GM12892 (cell line): Measurements from ENCODE around the gene BRINP2.

ENCODE experiments used
- POLR2A ChIP-seq: IDR thresholded peaks from 2 replicates; pipeline ENCODE4 v1.6.1; 2011; ENCODE audit warnings: low read depth, low read length, control low read depth
- TAF1 ChIP-seq: IDR thresholded peaks from 2 replicates; pipeline ENCODE4 v1.6.1; 2011; ENCODE audit warnings: low read depth, mild to moderate bottlenecking, control low read depth, low read length, borderline replicate concordance

DNA sequence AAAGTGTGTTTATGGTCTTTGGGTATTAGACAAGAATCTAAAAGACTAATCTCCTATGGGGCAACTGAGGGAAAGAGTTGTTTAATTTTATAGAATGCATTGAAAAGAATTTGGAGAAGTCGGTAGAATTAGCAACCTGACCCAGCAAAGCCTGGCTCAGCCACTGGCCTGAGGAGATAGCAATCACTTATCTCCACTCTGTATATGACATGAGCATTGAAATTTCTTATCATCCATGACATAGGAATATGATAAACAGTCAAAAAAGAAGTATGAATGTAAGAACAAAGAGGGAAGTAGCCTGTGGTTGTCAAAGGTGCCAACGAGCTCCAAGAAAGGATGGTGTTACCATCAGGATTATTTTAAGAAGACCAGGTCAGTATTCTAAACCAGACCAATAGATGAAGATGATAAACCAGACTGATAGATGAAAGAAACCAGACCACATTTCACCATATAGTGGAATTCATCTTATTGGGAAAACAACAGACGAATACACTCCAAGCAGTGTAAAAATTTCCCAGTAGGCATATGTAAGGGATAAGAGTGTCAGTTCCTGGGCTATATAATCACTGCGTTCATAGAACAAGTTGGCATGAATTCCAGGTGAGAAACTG lies 42.0 kb upstream of the BRINP2 start:
- no peak for TF ChIP-seq POLR2A
- TF ChIP-seq TAF1, result no peak
